ENCODE data around the gene TACR2. TPM values are rescaled to one million over a fixed set of nuclear protein-coding genes. Genes with fewer than 3 reads are reported as not detected.
"Not testable (repeated sequence)": the region's sequence is repeated elsewhere in the genome, so short reads cannot be mapped to it uniquely, and the experiment has no call there.

Gene TACR2
- total RNA-seq, 2 donors from 2014 or later, result not detected

GRCh38 chr10:69452676-69453415, 36.1 kb upstream of the TACR2 start:
- H3K9me3 Mint-ChIP-seq, result no peaks in the 10 kb centered on the region
- H3K9ac ChIP-seq (ENCODE audit: extremely low read depth, low read length, poor library complexity, severe bottlenecking), result no peak overlapping the region
- no peak overlapping the region for H3K4me3 ChIP-seq (ENCODE audit: low read length)
- H3K36me3 ChIP-seq (ENCODE audit: control insufficient read depth, insufficient read depth, low read length), result no peaks in the 10 kb centered on the region
- H3K27ac ChIP-seq (ENCODE audit: low read depth, low read length), result no peak overlapping the region
- H3K9me3 ChIP-seq (ENCODE audit: control insufficient read depth, low read length), result no peaks in the 10 kb centered on the region
- peaks cover 2% of the 10 kb centered on the region for H3K36me3 Mint-ChIP-seq (ENCODE audit: low read depth)
- DNase-seq, result no peak
- WGBS, 2 experiments (ENCODE audit: insufficient coverage in 1 of 2, insufficient read length in 1 of 2), result 84 to 85% methylated on average over 4 to 6 of the region's 6 CpGs
- H3K4me1 Mint-ChIP-seq, result peaks cover 8% of the 10 kb centered on the region
- peaks cover 27% of the 10 kb centered on the region for H3K27me3 ChIP-seq (ENCODE audit: control insufficient read depth, insufficient read depth, low read length, poor library complexity, severe bottlenecking)
- no peak for TF ChIP-seq CTCF (conservative IDR thresholded peaks at IDR 0.05)
- H3K4me1 ChIP-seq (ENCODE audit: control insufficient read depth, insufficient read depth, low read length), result no peaks in the 10 kb centered on the region
- peaks cover 48% of the 10 kb centered on the region for H3K27me3 Mint-ChIP-seq (ENCODE audit: insufficient read depth)
- peak overlapping the region; percentile 72 for H3K4me3 Mint-ChIP-seq
- no peak overlapping the region for H3K27ac Mint-ChIP-seq

- WGBS, 2 experiments (ENCODE audit: insufficient coverage in 1 of 2, insufficient read length in 1 of 2), result 4 to 6% methylated on average over 6 to 38 of the region's 38 CpGs
- Mint-ChIP-seq H3K27ac (no peak overlapping the region), H3K36me3 (ENCODE audit: low read depth) (peaks cover 2% of the 10 kb centered on the region), H3K9me3 (no peaks in the 10 kb centered on the region), H3K27me3 (ENCODE audit: insufficient read depth) (peaks cover 48% of the 10 kb centered on the region), H3K4me3 (peak overlapping the region; percentile 72), H3K4me1 (peaks cover 9% of the 10 kb centered on the region)
- Histone ChIP-seq H3K4me3 (ENCODE audit: low read length) (peak overlapping the region; percentile 86), H3K9me3 (ENCODE audit: control insufficient read depth, low read length) (no peaks in the 10 kb centered on the region), H3K27me3 (ENCODE audit: control insufficient read depth, insufficient read depth, low read length, poor library complexity, severe bottlenecking) (peaks cover 27% of the 10 kb centered on the region), H3K36me3 (ENCODE audit: control insufficient read depth, insufficient read depth, low read length) (no peaks in the 10 kb centered on the region), H3K4me1 (ENCODE audit: control insufficient read depth, insufficient read depth, low read length) (no peaks in the 10 kb centered on the region), H3K27ac (ENCODE audit: low read depth, low read length) (no peak overlapping the region), H3K9ac (ENCODE audit: extremely low read depth, low read length, poor library complexity, severe bottlenecking) (no peak overlapping the region)
- DNase-seq, result peak; percentile 84
- no peak for TF ChIP-seq CTCF (conservative IDR thresholded peaks at IDR 0.05)
Observed at GRCh38 chr10:69451784-69452251, 35.1 kb upstream of the TACR2 start.

- H3K9me3 Mint-ChIP-seq, result no peaks in the 10 kb centered on the region
- WGBS, 2 experiments (ENCODE audit: insufficient coverage in 1 of 2, insufficient read length in 1 of 2), result 0% methylated on average over 5 to 45 of the region's 45 CpGs
- peak within 1 kb of the TSS; percentile 72 for H3K4me3 Mint-ChIP-seq
- no peaks in the 10 kb centered on the region for H3K36me3 ChIP-seq (ENCODE audit: control insufficient read depth, insufficient read depth, low read length)
- no peak for TF ChIP-seq CTCF (conservative IDR thresholded peaks at IDR 0.05)
- no peaks in the 10 kb centered on the region for H3K4me1 ChIP-seq (ENCODE audit: control insufficient read depth, insufficient read depth, low read length)
- no peak within 1 kb of the TSS for H3K9ac ChIP-seq (ENCODE audit: extremely low read depth, low read length, poor library complexity, severe bottlenecking)
- H3K27ac ChIP-seq (ENCODE audit: low read depth, low read length), result no peak within 1 kb of the TSS
- peak; percentile 98 for DNase-seq
- H3K9me3 ChIP-seq (ENCODE audit: control insufficient read depth, low read length), result no peaks in the 10 kb centered on the region
- peak within 1 kb of the TSS; percentile 86 for H3K4me3 ChIP-seq (ENCODE audit: low read length)
- H3K27me3 Mint-ChIP-seq (ENCODE audit: insufficient read depth), result peaks cover 48% of the 10 kb centered on the region
- peaks cover 27% of the 10 kb centered on the region for H3K27me3 ChIP-seq (ENCODE audit: control insufficient read depth, insufficient read depth, low read length, poor library complexity, severe bottlenecking)
- peak within 1 kb of the TSS; percentile 49 for H3K27ac Mint-ChIP-seq
- H3K36me3 Mint-ChIP-seq (ENCODE audit: low read depth), result peaks cover 2% of the 10 kb centered on the region
- H3K4me1 Mint-ChIP-seq, result peaks cover 13% of the 10 kb centered on the region
Observed at GRCh38 chr10:69451209-69451783, 34.6 kb upstream of the TACR2 start, which contains the start of gene TSPAN15. TSPAN15 (plus strand) TSS chr10:69451465; CDS start chr10:69451595, 130 bp downstream.

GRCh38 chr10:69450395-69450794, 33.7 kb upstream of the TACR2 start:
- H3K27me3 ChIP-seq (ENCODE audit: control insufficient read depth, insufficient read depth, low read length, poor library complexity, severe bottlenecking), result peaks cover 27% of the 10 kb centered on the region
- H3K9me3 ChIP-seq (ENCODE audit: control insufficient read depth, low read length); H3K27ac Mint-ChIP-seq; H3K4me3 Mint-ChIP-seq; H3K9ac ChIP-seq (ENCODE audit: extremely low read depth, low read length, poor library complexity, severe bottlenecking); H3K27ac ChIP-seq (ENCODE audit: low read depth, low read length); H3K36me3 ChIP-seq (ENCODE audit: control insufficient read depth, insufficient read depth, low read length); H3K4me1 ChIP-seq (ENCODE audit: control insufficient read depth, insufficient read depth, low read length); H3K4me3 ChIP-seq (ENCODE audit: low read length); H3K36me3 Mint-ChIP-seq (ENCODE audit: low read depth); DNase-seq; H3K9me3 Mint-ChIP-seq: not testable (repeated sequence)
- Mint-ChIP-seq H3K27me3 (ENCODE audit: insufficient read depth) (peaks cover 53% of the 10 kb centered on the region), H3K4me1 (peaks cover 13% of the 10 kb centered on the region)
- WGBS, 2 experiments (ENCODE audit: insufficient coverage in 1 of 2, insufficient read length in 1 of 2), result 87 to 91% methylated on average over 14 to 16 of the region's 16 CpGs
